GM10266 (cell line): ENCODE measurements around the gene GTF2A1L.
A peak's percentile ranks its signal among the peaks of the same experiment; 100 is the strongest.
"Not testable (repeated sequence)": the region's sequence is repeated elsewhere in the genome, so short reads cannot be mapped to it uniquely, and the experiment has no call there.

Experiments used
- DNase-seq: peaks from one replicate; pipeline ENCODE4 v3.0.0; 2012; ENCODE audit errors: extremely low spot score
- TF ChIP-seq, protein P1 (sequence below): IDR thresholded peaks from 2 replicates; pipeline ENCODE4 v1.5.1; 2012; ENCODE audit warnings: mild to moderate bottlenecking, low read depth; ENCODE audit not compliant: control insufficient read depth, insufficient read depth; ENCODE audit errors: missing control alignments

The GTF2A1L gene

DNA sequence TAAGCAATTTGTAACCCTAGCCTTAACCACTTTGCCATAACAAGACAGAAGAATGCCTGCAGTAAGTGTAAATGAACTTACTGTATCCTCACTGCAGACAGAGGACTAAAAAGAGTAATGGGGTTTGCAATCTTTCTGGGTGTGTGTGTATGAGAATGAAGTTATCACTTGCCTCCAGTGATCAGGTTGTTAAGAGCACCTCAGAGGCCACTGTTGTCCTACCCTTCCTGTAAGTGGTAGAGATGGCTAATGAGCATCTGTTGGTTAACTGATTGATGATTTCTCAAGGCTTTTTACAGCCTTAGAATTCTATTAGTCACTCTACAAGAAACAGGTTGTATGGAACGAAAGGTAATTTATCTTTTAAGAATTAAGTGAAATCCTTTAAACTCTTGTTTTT is 27.6 kb upstream of the GTF2A1L start:
- TF ChIP-seq, protein P1, sequence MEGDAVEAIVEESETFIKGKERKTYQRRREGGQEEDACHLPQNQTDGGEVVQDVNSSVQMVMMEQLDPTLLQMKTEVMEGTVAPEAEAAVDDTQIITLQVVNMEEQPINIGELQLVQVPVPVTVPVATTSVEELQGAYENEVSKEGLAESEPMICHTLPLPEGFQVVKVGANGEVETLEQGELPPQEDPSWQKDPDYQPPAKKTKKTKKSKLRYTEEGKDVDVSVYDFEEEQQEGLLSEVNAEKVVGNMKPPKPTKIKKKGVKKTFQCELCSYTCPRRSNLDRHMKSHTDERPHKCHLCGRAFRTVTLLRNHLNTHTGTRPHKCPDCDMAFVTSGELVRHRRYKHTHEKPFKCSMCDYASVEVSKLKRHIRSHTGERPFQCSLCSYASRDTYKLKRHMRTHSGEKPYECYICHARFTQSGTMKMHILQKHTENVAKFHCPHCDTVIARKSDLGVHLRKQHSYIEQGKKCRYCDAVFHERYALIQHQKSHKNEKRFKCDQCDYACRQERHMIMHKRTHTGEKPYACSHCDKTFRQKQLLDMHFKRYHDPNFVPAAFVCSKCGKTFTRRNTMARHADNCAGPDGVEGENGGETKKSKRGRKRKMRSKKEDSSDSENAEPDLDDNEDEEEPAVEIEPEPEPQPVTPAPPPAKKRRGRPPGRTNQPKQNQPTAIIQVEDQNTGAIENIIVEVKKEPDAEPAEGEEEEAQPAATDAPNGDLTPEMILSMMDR = no peak
- DNase-seq = no peak

DNA sequence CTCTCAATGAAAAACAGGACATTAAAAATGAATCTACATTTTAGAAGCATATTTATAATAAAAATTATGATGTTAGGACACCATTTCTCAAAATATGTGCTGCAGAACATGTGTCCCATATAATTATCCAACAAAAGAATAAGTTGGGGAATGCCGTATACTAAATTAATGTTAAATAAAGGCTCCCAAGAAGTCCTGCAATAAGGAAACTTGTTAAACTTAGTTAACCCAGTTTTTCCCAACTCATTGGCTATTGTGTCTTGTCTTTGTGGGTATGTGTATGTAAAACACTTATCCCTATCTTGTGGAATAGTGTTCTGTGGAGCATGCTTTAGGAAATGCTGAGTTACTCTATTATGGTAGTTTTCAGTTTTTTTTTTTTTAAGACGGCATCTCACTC is 25.6 kb upstream of the GTF2A1L start:
- no peak for DNase-seq
- TF ChIP-seq, protein P1 = no peak

DNA sequence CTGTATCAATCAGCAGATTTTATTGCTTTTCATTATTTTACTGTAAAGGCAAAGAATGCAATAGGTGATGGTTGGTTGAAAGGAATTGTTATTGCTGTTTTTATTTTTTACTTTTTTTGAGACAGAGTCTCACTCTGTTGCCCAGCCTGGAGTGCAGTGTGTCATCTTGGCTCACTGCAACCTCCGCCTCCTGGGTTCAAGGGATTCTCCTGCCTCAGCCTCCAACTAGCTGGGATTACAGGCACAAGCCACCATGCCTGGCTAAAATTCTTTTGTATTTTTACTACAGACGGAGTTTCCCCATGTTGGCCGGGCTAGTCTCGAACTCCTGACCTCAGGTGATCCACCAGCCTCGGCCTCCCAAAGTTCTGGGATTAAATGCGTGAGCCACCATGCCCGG is 20.9 kb upstream of the GTF2A1L start:
- DNase-seq = not testable (repeated sequence)

DNA sequence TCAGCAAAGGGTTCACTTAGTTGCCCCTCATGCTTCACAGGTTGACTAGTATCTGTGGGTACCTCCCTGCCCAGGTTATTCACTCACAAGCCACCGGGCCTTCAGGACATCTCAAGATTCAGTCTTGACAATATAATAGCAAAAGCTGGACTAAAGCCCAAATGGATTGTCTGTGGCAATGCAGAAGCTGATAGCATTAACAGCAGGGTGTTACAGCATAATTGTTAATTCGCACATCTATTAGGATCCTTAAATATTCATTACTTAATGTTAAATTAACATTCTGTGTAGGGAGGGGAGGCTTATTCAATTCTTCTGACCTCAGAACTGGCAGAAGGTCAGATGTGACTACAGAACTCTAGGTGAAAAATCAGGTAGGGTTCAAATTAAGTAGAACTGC is 20.2 kb upstream of the GTF2A1L start:
- DNase-seq = no peak
- TF ChIP-seq, protein P1 = no peak

DNA sequence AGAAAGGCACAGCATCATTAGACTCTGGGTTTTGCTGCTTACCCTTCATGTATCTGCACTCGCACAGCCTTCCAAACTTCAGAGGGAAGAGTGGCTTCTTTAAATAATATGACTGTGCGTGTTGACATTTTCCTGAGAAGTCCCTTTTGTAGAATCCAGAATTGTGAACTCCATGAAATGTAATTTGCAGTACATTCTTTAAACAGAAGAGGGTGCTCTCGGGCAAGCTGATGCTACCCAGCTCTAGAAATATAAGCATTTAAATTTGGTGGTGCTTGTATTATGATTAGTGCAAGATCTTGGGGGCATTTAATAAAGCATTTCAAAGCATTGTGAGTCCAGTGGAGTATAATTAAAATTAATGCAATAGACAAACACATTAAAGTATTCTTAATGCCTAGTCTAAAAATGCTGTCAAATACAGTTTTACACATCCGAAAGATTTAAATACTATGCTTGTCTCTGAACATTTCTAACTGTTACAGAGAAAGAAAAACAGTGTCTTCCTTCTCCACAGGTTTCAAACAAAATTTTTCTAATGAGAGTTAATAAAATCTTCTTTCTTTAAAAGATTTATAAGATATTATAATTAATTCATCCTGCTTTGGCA is 17.3 kb upstream of the GTF2A1L start:
- TF ChIP-seq, protein P1 = peak; percentile 69
- no peak for DNase-seq

DNA sequence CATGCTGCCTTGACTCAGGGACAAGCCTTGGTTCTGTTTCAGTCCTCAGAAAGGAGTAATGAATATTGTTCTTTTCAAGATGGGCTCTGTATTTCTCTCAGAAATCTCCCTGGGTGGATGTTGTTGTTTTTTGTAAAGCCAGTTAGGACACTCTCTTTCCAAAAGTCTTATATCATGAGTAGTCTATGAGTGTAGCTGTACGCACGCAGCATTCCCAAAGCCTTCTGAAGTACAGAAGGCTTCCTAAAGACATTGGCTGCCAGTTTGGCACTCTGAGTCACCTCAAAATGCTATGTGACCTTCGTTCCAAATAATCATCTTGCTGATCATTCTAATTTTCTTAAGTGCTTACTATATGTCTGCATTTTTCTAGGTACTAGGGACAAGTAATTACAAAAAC is 16.7 kb upstream of the GTF2A1L start:
- DNase-seq = no peak
- TF ChIP-seq, protein P1 = no peak

DNA sequence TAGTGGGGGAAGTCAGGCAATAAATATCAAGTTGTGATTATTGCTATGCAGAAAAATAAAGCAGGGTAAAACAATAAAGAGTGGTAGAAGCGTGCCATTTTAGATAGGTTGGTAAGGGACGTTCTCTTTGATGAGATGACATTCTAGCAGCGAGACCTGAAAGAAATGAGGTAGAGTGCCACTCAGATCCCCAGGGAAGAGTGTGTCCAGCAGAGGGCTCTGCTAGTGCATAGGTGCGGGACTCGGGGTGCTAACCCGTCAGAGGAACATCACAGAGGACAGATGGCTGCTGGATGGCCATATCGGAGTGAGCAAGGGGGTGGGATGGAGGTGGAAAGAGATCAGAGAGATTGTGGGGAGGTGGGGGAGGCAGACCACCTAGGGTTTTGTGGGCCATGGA is 16.3 kb upstream of the GTF2A1L start:
- no peak for DNase-seq

More for the DNA sequence above, 16.3 kb upstream of the GTF2A1L start:
- TF ChIP-seq, protein P1 = peak; percentile 55
